Keratinocyte (primary cell): Measurements from ENCODE around the gene CLEC16A. TPM values are rescaled to one million over a fixed set of nuclear protein-coding genes. Genes with fewer than 3 reads are reported as not detected.

Source experiments
- DNase-seq: peaks from one replicate; pipeline ENCODE4 v3.0.0-alpha.2; 2011; ENCODE audit warnings: low read depth, missing footprints, low spot score
- FAIRE-seq: peaks from 2 replicates; lab custom pipeline; 2011; peaks lifted over from hg19 to GRCh38; lab: Jason Lieb, UNC
- H2AFZ ChIP-seq: 2 replicates; pipeline ENCODE4 v1.6.0; 2012; ENCODE audit warnings: low read length, control low read depth, inconsistent platforms; ENCODE audit not compliant: control insufficient read depth
- H3K27ac ChIP-seq: 2 replicates; pipeline ENCODE4 v1.5.1; 2011; ENCODE audit warnings: low read length; ENCODE audit not compliant: control insufficient read depth, insufficient read depth
- H3K27me3 ChIP-seq: 3 replicates; pipeline ENCODE4 v1.6.0; 2011; ENCODE audit warnings: low read length; ENCODE audit not compliant: control insufficient read depth, insufficient read depth; ENCODE audit errors: extremely low read depth
- H3K36me3 ChIP-seq, 2 experiments: 2 replicates in 1 of 2; 3 replicates in 1 of 2; pipeline ENCODE4 v1.5.1; 2011; ENCODE audit warnings: low read length in 2 of 2, mild to moderate bottlenecking in 1 of 2; ENCODE audit not compliant: control insufficient read depth in 2 of 2, insufficient read depth in 2 of 2; ENCODE audit errors: extremely low read depth in 1 of 2
- H3K4me1 ChIP-seq: 3 replicates; pipeline ENCODE4 v1.5.1; 2011; ENCODE audit warnings: low read length; ENCODE audit not compliant: control insufficient read depth, insufficient read depth; ENCODE audit errors: extremely low read depth
- H3K4me2 ChIP-seq: 3 replicates; pipeline ENCODE4 v1.6.0; 2011; ENCODE audit warnings: low read depth, low read length; ENCODE audit not compliant: control insufficient read depth, insufficient read depth; ENCODE audit errors: extremely low read depth
- H3K4me3 ChIP-seq, 3 experiments: fragments of 200-600 bp in 1 of 3; sonication (generic) in 1 of 3; 2 replicates in 2 of 3; 3 replicates in 1 of 3; pipeline ENCODE4 v1.5.1; 2011 to 2016; ENCODE audit warnings: low read length in 3 of 3, mild to moderate bottlenecking in 3 of 3, control low read depth in 2 of 3, inconsistent platforms in 1 of 3, low read depth in 1 of 3, mixed read lengths in 1 of 3, mixed run types in 1 of 3, moderate library complexity in 1 of 3; ENCODE audit not compliant: control insufficient read depth in 2 of 3, insufficient read depth in 2 of 3; ENCODE audit errors: extremely low read depth in 1 of 3
- H3K79me2 ChIP-seq: 2 replicates; pipeline ENCODE4 v1.6.0; 2012; ENCODE audit warnings: low read length; ENCODE audit not compliant: control insufficient read depth, insufficient read depth
- H3K9ac ChIP-seq: 3 replicates; pipeline ENCODE4 v1.6.0; 2011; ENCODE audit warnings: low read length; ENCODE audit not compliant: control insufficient read depth, insufficient read depth; ENCODE audit errors: extremely low read depth
- H3K9me1 ChIP-seq: 3 replicates; pipeline ENCODE4 v1.6.0; 2011; ENCODE audit warnings: low read length; ENCODE audit not compliant: control insufficient read depth, insufficient read depth; ENCODE audit errors: extremely low read depth
- H3K9me3 ChIP-seq: 2 replicates; pipeline ENCODE4 v1.5.1; 2012; ENCODE audit warnings: low read depth, low read length; ENCODE audit not compliant: control insufficient read depth
- H4K20me1 ChIP-seq: 3 replicates; pipeline ENCODE4 v1.6.0; 2011; ENCODE audit warnings: low read length; ENCODE audit not compliant: control insufficient read depth, insufficient read depth; ENCODE audit errors: extremely low read depth
- EZH2 ChIP-seq: IDR thresholded peaks from one replicate; pipeline ENCODE4 v1.6.1; 2012; ENCODE audit warnings: inconsistent platforms, mild to moderate bottlenecking, low read length, moderate library complexity
- dilution Hi-C: fragments of 300-500 bp; cut with MboI; formaldehyde crosslinking; loops from one replicate; pipeline ENCODE4 v1.7.0; 2020; ENCODE audit warnings: low sequenced_read_pairs; ENCODE audit not compliant: extremely low pct_ligation_motif_present
- polyA plus RNA-seq, 5 experiments: library from polyadenylated mRNA; depleted of rRNA in 3 of 5; stranded (reverse) in 3 of 5; stranded (forward) in 1 of 5; unstranded in 1 of 5; fragments of >200 nt; gene quantifications; 1 replicate in 1 of 5; 2 replicates in 3 of 5; 3 replicates in 1 of 5; pipeline versions ENCODE4 v1.2.1 to v1.2.3, GENCODE V29; 2011 to 2012; ENCODE audit warnings: missing spikeins in 2 of 5, low read depth in 1 of 5, low replicate concordance in 1 of 5
- TF ChIP-seq, protein P1 (sequence below), 3 experiments: IDR thresholded peaks in 1 of 3; conservative IDR thresholded peaks in 1 of 3; optimal IDR thresholded peaks in 1 of 3; 2 replicates in 2 of 3; 3 replicates in 1 of 3; pipeline versions ENCODE3 to v1.5.1; 2011; ENCODE audit warnings: low read length in 3 of 3, mild to moderate bottlenecking in 3 of 3, moderate library complexity in 2 of 3, control low read depth in 1 of 3, inconsistent platforms in 1 of 3; ENCODE audit not compliant: insufficient read depth in 2 of 3; ENCODE audit errors: extremely low read depth in 1 of 3

Gene CLEC16A
- polyA plus RNA-seq, 1 donor (not counting 4 experiments of a cell fraction or from before 2014, with no cell fraction given) = 9.5 TPM

DNA sequence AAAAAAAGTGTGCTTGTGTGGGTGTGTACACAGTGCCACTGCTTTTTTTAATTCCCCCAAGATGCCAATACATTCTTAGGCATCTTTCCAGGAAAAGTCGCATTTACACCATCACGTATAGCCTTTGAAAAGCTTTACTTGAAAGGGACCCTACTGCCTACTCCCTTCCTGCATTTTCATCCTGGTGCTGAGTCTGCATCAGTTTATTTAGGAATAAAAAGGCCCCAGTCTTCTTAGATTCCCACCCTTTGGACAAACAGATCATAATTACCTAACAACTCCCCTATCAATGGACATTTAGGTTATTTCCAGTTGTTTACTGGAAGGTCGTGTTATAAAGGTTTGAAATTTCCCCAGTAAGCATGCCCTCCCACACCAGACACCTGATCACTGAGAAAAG is 54.9 kb downstream of the CLEC16A start:
- no peak for DNase-seq
- no peak overlapping the region for H3K4me3 ChIP-seq
- no peak for TF ChIP-seq EZH2
- TF ChIP-seq, protein P1, sequence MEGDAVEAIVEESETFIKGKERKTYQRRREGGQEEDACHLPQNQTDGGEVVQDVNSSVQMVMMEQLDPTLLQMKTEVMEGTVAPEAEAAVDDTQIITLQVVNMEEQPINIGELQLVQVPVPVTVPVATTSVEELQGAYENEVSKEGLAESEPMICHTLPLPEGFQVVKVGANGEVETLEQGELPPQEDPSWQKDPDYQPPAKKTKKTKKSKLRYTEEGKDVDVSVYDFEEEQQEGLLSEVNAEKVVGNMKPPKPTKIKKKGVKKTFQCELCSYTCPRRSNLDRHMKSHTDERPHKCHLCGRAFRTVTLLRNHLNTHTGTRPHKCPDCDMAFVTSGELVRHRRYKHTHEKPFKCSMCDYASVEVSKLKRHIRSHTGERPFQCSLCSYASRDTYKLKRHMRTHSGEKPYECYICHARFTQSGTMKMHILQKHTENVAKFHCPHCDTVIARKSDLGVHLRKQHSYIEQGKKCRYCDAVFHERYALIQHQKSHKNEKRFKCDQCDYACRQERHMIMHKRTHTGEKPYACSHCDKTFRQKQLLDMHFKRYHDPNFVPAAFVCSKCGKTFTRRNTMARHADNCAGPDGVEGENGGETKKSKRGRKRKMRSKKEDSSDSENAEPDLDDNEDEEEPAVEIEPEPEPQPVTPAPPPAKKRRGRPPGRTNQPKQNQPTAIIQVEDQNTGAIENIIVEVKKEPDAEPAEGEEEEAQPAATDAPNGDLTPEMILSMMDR (optimal IDR thresholded peaks at IDR 0.05 in 1 of 3, IDR thresholded peaks at IDR 0.05 in 1 of 3, conservative IDR thresholded peaks at IDR 0.05 in 1 of 3; ENCODE audit: extremely low read depth in 1 of 3, insufficient read depth in 2 of 3, low read length in 3 of 3) = no peak
- H3K27me3 ChIP-seq = no peaks in the 10 kb centered on the region
- no peaks in the 10 kb centered on the region for H4K20me1 ChIP-seq
- H3K36me3 ChIP-seq = peaks cover 3 to 7% of the 10 kb centered on the region in 2 experiments
- no peak overlapping the region for H2AFZ ChIP-seq
- dilution Hi-C loops = no loop called here
- no peak overlapping the region for H3K27ac ChIP-seq
- peaks cover 20% of the 10 kb centered on the region for H3K4me1 ChIP-seq
- FAIRE-seq = no peak
- no peaks in the 10 kb centered on the region for H3K79me2 ChIP-seq
- H3K9ac ChIP-seq = no peak overlapping the region
- H3K9me1 ChIP-seq = no peaks in the 10 kb centered on the region
- H3K4me2 ChIP-seq = no peak overlapping the region
- no peaks in the 10 kb centered on the region for H3K9me3 ChIP-seq

DNA sequence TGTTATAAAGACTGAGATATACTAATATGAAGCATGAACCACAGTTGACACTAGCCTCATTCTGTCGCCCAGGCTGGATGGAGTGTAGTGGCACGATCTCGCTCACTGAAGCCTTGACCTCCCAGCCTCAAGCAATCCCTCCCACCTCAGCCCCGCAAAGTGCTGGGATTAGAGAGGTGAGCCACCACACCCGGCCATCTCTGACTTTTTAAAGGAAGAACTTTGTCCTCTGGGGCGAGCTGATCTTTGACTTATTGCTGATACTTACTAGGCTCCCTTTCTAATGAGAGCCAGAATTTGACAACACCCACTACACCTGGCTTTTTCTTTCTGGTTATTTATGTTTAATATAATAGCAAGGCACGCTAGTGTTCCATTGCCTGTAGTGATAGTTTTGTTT is 57.2 kb downstream of the CLEC16A start:
- FAIRE-seq (no peak), DNase-seq (no peak)
- no peaks in the 10 kb centered on the region for H3K27me3 ChIP-seq
- H3K4me1 ChIP-seq = peaks cover 33% of the 10 kb centered on the region
- dilution Hi-C loops = no loop called here
- no peak overlapping the region for H3K9ac ChIP-seq
- H3K9me1 ChIP-seq = peaks cover 3% of the 10 kb centered on the region
- TF ChIP-seq, protein P1 (optimal IDR thresholded peaks at IDR 0.05 in 1 of 3, IDR thresholded peaks at IDR 0.05 in 1 of 3, conservative IDR thresholded peaks at IDR 0.05 in 1 of 3; ENCODE audit: extremely low read depth in 1 of 3, insufficient read depth in 2 of 3, low read length in 3 of 3) = no peak
- TF ChIP-seq EZH2 = no peak
- H2AFZ ChIP-seq = no peak overlapping the region
- H3K79me2 ChIP-seq = no peaks in the 10 kb centered on the region
- no peaks in the 10 kb centered on the region for H3K9me3 ChIP-seq
- H4K20me1 ChIP-seq = no peaks in the 10 kb centered on the region
- no peak overlapping the region for H3K4me2 ChIP-seq
- peaks cover 1 to 3% of the 10 kb centered on the region in 2 experiments for H3K36me3 ChIP-seq
- no peak overlapping the region for H3K27ac ChIP-seq
- no peak overlapping the region for H3K4me3 ChIP-seq
